Right forelimb (tissue), 1 donor: ENCODE data around the gene ADCY2.
A peak's percentile ranks its signal among the peaks of the same experiment; 100 is the strongest.

ENCODE experiments used
- DNase-seq: peaks from one replicate; pipeline ENCODE4 v3.0.0-alpha.2; 2018

The ADCY2 gene

DNA sequence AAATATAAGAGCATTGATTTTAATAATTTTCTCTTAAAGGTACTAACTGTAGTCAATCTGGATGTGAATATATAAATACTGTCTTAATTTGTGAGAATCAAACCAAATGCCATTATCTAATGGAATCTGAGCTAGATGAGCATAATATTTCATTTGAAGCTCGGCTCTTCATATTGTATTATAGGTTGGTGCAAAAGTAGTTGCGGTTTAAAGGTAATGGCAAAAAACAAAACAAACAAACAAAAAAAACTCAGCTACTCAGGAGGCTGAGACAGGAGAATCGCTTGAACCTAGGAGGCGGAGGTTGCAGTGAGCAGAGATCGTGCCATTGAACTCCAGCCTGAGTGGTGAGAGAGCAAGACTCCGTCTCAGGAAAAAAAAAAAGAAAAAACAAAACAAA is 358.6 kb downstream of the ADCY2 start:
- no peak for DNase-seq

- peak; percentile 65 for DNase-seq
Measured at GRCh38 chr5:7754997-7755596, 359.2 kb downstream of the ADCY2 start.

GRCh38 chr5:7755958-7756357 is 360.0 kb downstream of the ADCY2 start:
- no peak for DNase-seq

GRCh38 chr5:7756453-7756852 is 360.5 kb downstream of the ADCY2 start:
- DNase-seq = no peak

- DNase-seq = no peak
Measured at GRCh38 chr5:7759257-7759871, 363.4 kb downstream of the ADCY2 start.

DNA sequence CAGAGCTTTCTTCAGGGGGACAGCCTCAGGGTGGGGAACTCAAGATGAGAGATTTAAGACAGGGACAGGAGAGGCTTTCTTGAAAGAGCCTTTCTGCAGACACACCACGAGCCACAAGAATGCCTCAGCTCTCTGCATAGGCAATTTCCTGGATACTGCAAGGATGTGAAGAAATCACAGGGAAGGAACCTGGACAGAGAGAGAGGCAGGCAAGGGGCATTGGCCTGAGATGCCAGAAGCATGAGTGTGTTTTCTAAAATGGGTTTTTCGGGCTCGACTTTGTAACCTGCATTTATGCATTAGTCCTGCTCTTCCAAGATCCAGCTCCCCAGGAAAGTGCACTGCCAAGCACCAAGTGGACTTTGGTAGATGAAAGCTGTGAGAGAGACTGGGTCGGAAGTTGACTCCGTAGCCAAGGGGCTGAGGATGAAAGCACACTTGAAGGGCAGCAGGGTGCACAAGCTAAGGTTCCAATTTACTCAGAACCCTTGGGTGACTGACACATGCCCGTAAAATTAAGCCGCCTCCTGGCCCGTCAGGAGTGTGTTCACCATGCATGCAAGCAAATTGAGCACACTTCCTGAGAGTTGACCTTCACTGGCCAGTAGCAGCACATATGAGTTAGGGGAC is 364.1 kb downstream of the ADCY2 start:
- DNase-seq = no peak

DNA sequence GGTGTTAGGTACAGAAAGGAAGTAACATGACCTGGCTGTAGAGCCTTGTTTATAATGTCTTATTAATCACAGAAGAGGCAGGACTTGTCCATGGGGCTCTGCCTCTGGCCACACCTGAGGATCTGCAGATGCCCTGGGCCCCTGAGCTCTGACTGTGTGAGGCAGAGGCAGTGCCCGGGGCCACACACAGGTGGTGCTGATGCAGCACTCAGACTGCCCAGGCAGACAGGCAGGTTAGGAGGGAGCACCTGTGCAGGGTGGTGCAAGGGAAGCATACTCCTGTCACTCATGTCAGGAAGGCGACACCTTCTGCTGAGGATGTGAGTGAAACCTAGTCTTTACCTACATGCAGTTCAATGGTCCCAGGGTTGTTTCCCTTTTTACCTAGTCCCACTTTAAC is 366.3 kb downstream of the ADCY2 start:
- no peak for DNase-seq

DNA sequence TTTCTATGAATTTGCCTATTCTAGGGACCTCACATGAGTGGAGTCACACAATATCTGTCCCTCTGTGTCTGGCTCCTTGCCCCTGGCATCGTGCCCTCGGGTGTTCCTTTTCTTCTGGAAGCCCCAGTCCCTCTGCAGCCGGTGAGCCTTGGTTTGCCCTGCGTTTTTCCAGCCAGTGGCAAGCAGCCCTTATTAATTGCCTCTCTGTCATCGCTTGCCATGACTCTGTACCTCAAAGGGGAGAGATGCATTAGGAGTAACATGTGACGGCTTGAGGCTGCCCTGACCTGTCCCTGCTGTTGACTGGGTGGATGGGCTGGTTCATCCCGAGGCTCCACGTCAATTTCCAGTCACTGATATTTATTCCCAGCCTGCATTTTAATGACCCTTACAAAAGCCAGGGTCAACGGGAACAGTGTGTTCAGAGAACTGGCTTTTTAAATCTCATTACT is 367.7 kb downstream of the ADCY2 start:
- no peak for DNase-seq

- no peak for DNase-seq
Measured at GRCh38 chr5:7764452-7764851, 368.5 kb downstream of the ADCY2 start.

DNA sequence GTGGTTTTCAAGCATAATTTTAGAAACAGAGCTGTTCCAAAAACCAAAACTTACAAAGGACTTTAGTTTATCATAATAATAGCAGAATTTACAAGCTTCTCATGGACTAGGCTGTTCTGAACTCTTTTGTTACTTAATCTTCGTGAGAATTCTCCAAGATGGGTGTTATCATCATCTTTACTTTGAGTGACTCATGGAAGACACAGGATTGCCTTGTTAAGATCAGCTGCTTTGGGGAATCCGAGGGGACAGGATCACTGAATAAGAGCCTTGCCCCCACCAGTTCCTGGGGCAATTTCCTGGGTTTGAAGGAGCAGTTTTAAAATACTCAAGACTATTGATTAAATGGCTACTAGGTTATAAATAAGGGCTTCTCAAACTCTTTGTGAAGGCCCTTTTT is 374.5 kb downstream of the ADCY2 start:
- DNase-seq = no peak

DNA sequence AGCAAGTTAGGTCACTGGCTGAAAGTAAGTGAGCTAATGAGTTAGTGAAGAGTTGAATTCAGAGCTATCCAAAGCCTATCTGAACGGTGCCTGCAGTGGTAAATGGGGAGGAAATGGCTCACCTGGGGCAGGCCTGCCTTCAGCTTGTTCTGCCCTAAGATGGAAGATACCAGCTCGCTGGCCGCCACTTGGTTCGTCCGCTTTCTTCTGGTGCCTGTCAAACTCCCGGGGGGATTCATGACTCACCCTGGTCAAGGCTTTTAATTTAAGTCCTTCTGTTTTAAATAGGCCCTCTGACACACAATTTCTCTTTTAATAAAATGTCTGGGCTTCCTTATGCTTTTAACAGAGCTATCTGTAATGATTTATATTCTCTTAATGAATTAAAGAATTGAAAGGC is 376.2 kb downstream of the ADCY2 start:
- DNase-seq = no peak

- no peak for DNase-seq
Measured at GRCh38 chr5:7773178-7773577, 377.2 kb downstream of the ADCY2 start.

DNA sequence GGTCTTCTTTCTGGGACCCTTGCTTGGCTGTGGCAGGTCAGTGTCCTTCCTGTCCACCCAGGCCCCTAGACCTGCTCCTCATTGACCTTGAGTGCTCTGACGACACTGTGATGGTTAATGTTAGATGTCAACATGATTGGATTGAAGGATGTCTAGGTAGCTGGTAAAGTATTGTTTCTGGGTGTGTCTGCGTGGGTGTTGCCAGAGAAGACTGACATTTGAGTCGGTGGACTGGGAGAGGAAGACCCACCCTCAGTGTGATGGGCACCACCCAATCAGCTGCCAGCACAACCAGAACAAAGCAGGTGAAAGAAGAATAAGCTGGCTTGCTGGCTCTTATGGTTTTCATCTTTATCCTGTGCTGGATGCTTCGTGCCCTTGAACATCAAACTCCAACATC is 380.5 kb downstream of the ADCY2 start:
- no peak for DNase-seq

DNA sequence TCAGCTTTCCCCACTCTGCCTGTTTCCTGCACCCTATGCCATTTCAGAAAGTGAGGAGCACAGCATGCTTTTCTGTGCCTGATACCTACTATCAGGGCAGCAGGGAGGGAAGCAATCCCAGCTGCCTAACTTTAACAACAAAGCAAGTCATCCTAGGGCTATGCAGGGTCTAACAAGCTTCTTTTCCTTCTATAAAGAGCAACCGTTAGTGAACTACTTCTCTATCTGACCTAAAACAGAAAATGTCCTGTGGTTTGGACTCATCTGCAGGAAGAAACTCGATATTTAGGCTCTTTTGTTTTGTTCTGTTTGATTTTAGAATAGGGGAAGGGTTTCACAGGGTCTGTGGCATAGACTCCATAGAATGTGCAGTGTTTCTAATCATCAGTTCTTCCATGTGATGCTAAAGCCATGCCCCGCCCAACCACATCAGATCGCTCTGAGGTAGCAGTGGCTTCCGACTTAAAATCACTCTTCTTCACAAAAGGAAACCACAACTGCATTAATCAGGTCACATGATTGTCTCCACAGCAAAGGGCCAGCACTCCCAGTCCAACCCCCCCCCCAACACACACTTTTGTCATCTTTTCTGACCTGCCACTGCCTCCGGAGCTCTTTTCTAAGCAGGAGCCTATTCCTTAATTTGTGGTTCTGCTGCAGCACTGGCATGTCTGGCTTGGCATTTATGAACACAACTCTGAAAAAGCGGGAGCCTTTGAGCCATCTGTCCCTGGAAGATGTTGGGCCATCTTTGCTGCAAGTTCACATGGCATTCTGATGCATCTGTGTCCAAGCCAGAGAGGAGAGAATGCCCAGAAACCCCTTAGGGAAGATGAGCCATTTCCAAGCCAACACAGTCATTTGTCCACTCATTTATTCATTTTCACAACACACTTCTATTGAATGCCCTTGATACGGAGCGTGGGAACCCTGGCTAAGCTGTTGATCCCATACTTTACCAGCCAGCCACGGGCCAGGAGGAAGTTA is 383.4 kb downstream of the ADCY2 start:
- no peak for DNase-seq

DNA sequence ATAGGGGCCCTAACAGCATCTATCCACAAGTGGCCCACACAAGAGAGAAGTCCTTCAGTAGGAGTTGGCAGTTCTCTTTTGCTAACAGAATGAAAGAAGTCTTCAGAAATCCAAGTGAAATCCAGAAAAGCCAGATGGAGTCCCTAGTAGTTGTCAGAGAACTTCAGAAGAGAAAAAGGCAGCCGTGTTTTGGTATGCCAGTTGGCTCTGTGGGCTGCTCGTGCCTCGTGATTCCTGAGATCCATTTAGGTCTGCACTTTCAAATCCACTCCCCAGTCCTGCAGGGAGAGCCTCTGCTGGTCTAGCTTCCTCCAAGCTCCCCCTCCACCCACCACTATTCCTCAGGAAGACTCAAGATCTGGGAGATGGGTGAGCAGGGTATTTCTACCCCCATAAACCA is 386.0 kb downstream of the ADCY2 start:
- DNase-seq = no peak

DNA sequence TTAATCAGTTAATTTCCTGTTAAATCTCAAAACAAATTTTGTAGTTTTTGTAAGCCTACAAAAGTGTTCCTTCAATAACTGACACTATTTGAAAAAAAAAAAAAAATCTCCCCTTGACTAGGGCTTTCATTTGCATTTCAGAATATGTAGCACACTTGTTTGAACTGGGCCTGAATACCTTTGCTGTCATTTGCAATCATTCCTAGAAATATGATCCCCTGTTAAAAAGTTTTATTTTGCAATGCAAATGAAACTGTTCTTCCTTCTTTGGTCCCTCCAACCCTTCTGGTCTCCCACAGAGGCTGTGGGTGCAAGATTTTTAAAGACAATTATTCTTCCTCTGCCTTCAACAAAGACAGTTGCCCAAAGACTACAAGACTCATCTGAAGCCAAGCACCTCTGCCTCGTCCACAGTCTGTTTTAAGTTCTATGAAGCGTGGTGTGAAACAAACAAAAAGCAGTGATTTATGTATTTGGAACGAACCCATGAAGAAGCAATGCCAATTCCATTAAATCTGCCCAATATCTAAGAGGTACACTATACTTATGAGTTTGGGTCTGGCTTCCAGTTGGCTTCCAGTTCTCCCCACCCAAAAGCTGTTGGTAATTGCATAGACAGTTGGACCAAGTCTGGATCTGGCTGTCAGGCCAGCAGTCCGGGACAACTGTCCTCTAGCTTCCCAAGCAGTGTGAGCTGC is 388.9 kb downstream of the ADCY2 start:
- no peak for DNase-seq

DNA sequence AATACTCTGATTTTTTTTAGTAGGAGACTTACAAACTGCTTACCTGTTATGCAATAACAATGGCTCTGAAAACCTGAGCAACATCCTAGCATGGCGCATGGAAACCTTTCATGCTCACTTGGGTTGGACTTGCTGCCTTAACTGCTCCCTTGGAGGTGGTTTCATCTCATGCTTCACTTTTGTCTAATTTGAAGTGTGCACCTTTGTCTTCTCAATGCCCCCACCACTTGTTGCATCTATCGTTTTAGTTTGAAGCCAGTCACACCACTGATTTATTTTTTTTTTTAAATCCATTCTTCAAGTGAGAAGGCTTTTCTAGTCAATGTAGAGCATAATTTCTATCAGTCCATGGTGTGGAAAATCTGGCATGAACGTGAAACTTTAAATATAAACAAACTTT is 391.8 kb downstream of the ADCY2 start:
- no peak for DNase-seq

DNA sequence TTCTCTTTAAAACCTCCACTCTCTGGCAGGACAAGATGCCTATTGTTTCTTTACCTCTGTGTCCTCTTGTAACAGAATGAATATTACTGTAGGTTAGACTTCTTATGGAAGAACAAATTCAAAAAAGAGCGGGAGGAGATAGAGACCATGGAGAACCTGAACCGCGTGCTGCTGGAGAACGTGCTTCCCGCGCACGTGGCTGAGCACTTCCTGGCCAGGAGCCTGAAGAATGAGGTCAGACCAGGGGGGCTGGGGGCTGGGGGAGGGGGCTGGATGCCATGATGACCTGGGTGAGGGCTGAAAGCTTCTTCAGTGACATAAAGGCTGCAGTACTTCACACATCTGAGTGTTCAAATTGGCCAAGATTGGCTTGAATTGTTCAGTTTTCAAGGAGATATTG is 393.6 kb downstream of the ADCY2 start:
- no peak for DNase-seq

DNA sequence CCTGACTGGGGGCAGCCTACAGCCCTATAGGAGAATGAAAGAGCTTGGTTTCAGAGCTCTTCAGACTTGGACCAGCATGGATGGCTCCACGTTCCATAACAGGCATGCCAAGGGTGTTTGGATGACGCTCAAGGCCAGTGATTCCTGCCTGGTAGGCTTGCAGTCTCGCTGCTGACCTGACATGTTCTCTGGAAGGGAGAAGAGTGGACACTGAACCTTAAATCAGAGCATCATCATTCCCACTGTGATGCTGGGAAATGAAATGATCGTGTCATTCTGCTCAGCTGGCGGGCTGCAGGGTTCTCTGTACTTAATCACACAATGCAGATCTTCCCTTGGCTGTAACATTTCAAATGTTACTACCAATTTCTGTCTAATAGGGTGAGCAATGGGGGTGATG is 398.0 kb downstream of the ADCY2 start:
- no peak for DNase-seq

DNA sequence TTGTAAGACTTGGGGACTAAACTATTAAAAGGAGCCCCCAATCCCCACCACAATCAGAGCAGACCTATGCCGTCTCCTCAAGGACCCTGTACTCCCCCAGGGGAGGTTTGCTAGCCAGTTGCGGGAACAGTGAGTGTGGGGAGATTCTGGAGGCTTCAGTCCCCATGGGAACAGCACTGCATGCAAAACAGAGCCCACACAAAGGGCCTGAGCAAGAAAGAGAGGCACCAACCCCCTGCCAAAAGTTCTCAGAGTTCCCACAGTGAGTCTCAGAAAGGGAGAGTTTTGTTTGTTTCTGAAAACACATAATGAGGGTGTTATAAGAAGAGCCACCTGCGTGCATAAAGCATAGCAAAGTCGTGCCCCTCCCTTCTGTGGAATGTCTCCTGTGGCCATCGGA is 398.4 kb downstream of the ADCY2 start:
- DNase-seq = no peak

- DNase-seq = no peak
Measured at GRCh38 chr5:7794823-7795222, 398.9 kb downstream of the ADCY2 start.

DNA sequence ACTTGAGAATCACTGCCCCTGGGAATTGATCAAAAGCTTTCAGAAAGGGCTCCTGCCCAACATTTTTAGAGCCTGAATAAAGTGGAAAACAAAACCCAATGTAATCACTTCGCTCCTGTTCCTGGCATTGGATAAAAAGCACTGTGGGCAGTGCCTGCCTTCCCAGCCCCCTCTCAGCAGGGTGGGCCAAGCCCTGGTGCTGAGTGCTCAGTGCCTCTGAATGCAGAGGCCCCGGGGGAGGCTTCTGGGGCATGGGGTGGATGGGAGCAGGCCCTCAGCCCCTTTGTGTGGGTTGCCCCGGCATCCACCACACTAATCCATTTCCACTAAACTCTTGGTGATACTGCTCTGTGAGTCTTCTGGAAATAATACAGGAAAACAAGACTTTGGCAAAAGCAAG is 399.4 kb downstream of the ADCY2 start:
- no peak for DNase-seq
